ENCODE data around the gene PCSK4. TPM values are rescaled to one million over a fixed set of nuclear protein-coding genes. Genes with fewer than 3 reads are reported as not detected.

PCSK4 gene
- total RNA-seq, 2 experiments from 2014 or later, result 4.4 to 4.7 TPM

DNA sequence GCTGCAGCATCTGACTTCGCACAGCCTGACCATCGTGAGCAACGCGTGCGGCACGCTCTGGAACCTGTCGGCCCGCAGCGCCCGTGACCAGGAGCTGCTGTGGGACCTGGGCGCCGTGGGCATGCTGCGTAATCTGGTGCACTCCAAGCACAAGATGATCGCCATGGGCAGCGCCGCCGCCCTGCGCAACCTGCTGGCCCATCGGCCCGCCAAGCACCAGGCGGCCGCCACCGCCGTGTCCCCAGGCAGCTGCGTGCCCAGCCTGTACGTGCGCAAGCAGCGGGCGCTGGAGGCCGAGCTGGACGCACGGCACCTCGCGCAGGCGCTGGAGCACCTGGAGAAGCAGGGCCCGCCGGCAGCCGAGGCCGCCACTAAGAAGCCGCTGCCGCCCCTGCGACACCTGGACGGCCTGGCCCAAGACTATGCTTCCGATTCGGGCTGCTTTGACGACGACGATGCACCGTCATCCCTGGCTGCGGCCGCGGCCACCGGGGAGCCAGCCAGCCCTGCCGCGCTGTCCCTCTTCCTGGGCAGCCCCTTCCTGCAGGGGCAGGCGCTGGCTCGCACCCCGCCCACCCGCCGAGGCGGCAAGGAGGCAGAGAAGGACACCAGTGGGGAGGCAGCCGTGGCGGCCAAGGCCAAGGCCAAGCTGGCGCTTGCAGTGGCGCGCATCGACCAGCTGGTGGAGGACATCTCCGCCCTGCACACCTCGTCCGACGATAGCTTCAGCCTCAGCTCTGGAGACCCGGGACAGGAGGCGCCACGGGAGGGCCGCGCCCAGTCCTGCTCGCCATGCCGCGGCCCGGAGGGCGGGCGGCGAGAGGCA, 24.7 kb downstream of the PCSK4 start:
- TF ChIP-seq, protein P1, sequence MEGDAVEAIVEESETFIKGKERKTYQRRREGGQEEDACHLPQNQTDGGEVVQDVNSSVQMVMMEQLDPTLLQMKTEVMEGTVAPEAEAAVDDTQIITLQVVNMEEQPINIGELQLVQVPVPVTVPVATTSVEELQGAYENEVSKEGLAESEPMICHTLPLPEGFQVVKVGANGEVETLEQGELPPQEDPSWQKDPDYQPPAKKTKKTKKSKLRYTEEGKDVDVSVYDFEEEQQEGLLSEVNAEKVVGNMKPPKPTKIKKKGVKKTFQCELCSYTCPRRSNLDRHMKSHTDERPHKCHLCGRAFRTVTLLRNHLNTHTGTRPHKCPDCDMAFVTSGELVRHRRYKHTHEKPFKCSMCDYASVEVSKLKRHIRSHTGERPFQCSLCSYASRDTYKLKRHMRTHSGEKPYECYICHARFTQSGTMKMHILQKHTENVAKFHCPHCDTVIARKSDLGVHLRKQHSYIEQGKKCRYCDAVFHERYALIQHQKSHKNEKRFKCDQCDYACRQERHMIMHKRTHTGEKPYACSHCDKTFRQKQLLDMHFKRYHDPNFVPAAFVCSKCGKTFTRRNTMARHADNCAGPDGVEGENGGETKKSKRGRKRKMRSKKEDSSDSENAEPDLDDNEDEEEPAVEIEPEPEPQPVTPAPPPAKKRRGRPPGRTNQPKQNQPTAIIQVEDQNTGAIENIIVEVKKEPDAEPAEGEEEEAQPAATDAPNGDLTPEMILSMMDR (IDR thresholded peaks at IDR 0.05), result peak; percentile 50
- Mint-ChIP-seq H3K36me3 (ENCODE audit: low read depth) (no peaks in the 10 kb centered on the region), H3K27me3 (peaks cover 5% of the 10 kb centered on the region), H3K9me3 (no peaks in the 10 kb centered on the region), H3K4me3 (no peak overlapping the region), H3K4me1 (ENCODE audit: low read depth) (peaks cover 3% of the 10 kb centered on the region), H3K27ac (no peak overlapping the region)
- ChIA-PET POLR2A (interaction anchor here (0.7 to 1.4 kb wide), 7 partner anchors 7 to 124 kb away, joined by 3 to 6 read pairs (median 3); partner anchors contain the start of gene PLK5), CTCF (interaction anchor here (0.7 to 1.7 kb wide), 8 partner anchors 8 to 281 kb away, joined by 3 to 13 read pairs (median 3); no protein-coding TSS in a partner anchor)
- intact Hi-C loops (cut with micrococcal nuclease), result no loop called here
- ATAC-seq (peak; percentile 52), DNase-seq (peak; percentile 56)

DNA sequence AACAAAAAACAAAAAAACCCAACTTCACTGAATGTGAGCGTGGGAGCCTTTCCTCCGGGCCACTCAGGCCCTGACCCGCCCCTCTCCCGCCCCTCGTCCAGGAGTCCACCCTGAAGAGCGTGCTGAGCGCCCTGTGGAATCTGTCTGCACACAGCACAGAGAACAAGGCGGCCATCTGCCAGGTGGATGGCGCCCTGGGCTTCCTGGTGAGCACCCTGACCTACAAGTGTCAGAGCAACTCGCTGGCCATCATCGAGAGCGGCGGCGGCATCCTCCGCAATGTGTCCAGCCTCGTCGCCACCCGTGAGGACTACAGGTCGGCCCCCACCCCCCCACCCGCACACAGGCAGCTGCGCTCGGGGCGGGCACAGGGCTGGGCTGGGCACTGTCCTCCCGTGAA, 28.3 kb downstream of the PCSK4 start:
- H3K4me1 Mint-ChIP-seq (ENCODE audit: low read depth), result peaks cover 2% of the 10 kb centered on the region
- TF ChIP-seq, protein P1 (IDR thresholded peaks at IDR 0.05), result no peak

DNA sequence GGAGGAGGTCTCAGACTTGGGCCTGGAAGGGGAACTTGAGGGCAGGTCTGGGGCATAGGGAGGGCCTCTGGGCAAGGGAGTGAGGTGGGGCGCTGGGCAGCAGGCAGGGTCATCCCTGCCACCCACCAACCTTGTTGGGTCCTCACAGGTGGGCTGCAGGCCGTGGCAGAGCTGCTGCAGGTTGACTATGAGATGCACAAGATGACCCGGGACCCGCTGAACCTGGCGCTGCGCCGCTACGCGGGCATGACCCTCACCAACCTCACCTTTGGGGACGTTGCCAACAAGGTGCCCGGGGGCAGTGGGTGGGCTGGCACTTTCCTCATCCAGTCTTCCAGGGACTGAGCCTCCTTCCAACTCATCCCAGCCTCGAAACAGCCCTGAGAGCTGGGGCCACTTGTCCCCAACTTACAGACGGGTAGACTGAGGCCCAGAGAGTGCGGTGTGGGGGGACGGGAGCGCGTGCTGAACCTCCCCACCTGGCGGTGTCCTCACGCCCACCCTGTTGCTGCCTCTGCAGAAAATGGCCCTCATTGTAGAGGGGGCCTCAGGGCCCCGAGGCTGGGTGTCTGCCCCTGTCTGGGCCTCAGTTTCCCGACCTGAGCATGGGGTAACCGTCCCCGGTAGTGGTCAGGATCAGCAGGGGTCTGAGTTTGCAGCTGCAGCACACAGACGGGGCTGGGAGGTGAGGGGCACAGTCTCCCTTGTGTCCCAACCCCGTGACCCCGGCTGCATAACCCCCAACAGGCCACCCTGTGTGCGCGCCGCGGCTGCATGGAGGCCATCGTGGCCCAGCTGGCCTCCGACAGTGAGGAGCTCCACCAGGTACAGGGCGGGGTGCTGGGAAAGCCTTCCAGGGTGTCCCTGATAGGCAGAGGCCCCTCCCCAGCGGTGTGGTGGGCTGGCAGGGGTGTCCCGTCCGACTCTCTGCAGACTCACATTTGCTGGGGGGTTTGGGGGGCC, 29.8 kb downstream of the PCSK4 start:
- TF ChIP-seq, protein P1 (IDR thresholded peaks at IDR 0.05), result no peak
- no peaks in the 10 kb centered on the region for H3K9me3 Mint-ChIP-seq
- ATAC-seq (no peak), DNase-seq (no peak)
- H3K4me3 Mint-ChIP-seq, result no peak overlapping the region
- ChIA-PET CTCF (no interaction called here), POLR2A (interaction anchor here (1.1 kb wide), 1 partner anchor 22 kb away, joined by 3 read pairs; no protein-coding TSS in a partner anchor)
- intact Hi-C loops (cut with micrococcal nuclease), result no loop called here
- H3K27ac Mint-ChIP-seq, result no peak overlapping the region
- H3K4me1 Mint-ChIP-seq (ENCODE audit: low read depth), result peaks cover 8% of the 10 kb centered on the region
- no peaks in the 10 kb centered on the region for H3K36me3 Mint-ChIP-seq (ENCODE audit: low read depth)
- peaks cover 18% of the 10 kb centered on the region for H3K27me3 Mint-ChIP-seq

More for the DNA sequence above, 28.3 kb downstream of the PCSK4 start:
- no peaks in the 10 kb centered on the region for H3K36me3 Mint-ChIP-seq (ENCODE audit: low read depth)
- no peak overlapping the region for H3K4me3 Mint-ChIP-seq
- H3K9me3 Mint-ChIP-seq, result no peaks in the 10 kb centered on the region
- intact Hi-C loops (cut with micrococcal nuclease), result no loop called here
- DNase-seq (no peak), ATAC-seq (no peak)
- ChIA-PET POLR2A (interaction anchor here (0.9 kb wide), 1 partner anchor 11 kb away, joined by 3 read pairs; no protein-coding TSS in a partner anchor), CTCF (no interaction called here)
- peaks cover 14% of the 10 kb centered on the region for H3K27me3 Mint-ChIP-seq
- H3K27ac Mint-ChIP-seq, result no peak overlapping the region

DNA sequence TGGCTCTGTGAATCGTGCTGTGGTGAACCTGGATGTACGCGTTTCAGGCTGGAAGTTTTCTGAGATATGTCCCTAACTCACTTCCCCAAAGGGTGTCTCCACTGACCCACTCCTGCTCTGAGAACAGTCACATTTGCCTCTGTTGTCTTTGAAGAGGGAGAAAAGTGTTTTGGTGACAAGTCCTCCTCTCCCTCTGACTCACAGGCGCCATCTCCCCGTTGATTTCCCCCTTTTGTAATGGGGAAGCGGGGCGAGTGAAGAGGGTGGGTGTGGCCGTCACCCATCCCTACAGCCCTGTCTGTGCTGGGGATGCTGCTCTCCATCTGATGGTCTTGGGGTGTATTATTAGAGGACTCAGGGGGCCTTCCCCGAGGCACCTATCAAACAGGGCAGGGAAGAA, 30.7 kb downstream of the PCSK4 start:
- H3K4me1 Mint-ChIP-seq (ENCODE audit: low read depth), result peaks cover 11% of the 10 kb centered on the region
- CTCF ChIA-PET, result no interaction called here

More for the DNA sequence above, 30.7 kb downstream of the PCSK4 start:
- POLR2A ChIA-PET, result interaction anchor here (0.5 to 1.1 kb wide), 2 partner anchors 22 to 55 kb away, joined by 3 read pairs; no protein-coding TSS in a partner anchor
- no peak overlapping the region for H3K4me3 Mint-ChIP-seq
- intact Hi-C loops (cut with micrococcal nuclease), result no loop called here
- TF ChIP-seq, protein P1 (IDR thresholded peaks at IDR 0.05), result no peak
- H3K36me3 Mint-ChIP-seq (ENCODE audit: low read depth), result no peaks in the 10 kb centered on the region
- ATAC-seq (no peak), DNase-seq (no peak)
- H3K9me3 Mint-ChIP-seq, result no peaks in the 10 kb centered on the region
- H3K27me3 Mint-ChIP-seq, result peaks cover 25% of the 10 kb centered on the region
- H3K27ac Mint-ChIP-seq, result no peak overlapping the region
